IMR-90 (cell line): ENCODE measurements around the gene GNAT2. TPM values are rescaled to one million over a fixed set of nuclear protein-coding genes. Genes with fewer than 3 reads are reported as not detected.

ENCODE experiments used
- ATAC-seq: fragments of 200-7000 bp; cut with Tn5 transposase; 2 replicates; pipeline ENCODE4 v1.9.1; 2020; ENCODE audit warnings: low read depth, mild to moderate bottlenecking, moderate library complexity
- BruUV-seq: library from RNA; stranded (reverse); fragments of 400-500 nt; replicated peaks from 2 replicates; lab custom pipeline; 2021; lab: Mats Ljungman, UMichigan
- CTCF ChIA-PET: fragments of 300-600 bp; formaldehyde crosslinking; extraction: SDS; loops from one replicate; lab custom pipeline; 2021; ENCODE audit warnings: antibody characterized with exemption; lab: Yijun Ruan, JAX
- POLR2A ChIA-PET: fragments of 300-600 bp; sonication (Branson Sonifier 250); formaldehyde crosslinking; loops from one replicate; lab custom pipeline; 2022; ENCODE audit warnings: antibody characterized with exemption; ENCODE audit not compliant: unreplicated experiment; lab: Charles Lee
- DNase-seq: peaks from one replicate; pipeline ENCODE4 v3.0.0; 2013
- H2AFZ ChIP-seq: replicated peaks from 2 replicates; pipeline ENCODE3; 2013; ENCODE audit warnings: low read length, mild to moderate bottlenecking; ENCODE audit not compliant: poor library complexity
- H2AK5ac ChIP-seq: 2 replicates; pipeline ENCODE4 v1.6.1; 2013; ENCODE audit warnings: low read depth, low read length, inconsistent platforms
- H2AK9ac ChIP-seq: replicated peaks from 2 replicates; pipeline ENCODE3; 2013; ENCODE audit warnings: mild to moderate bottlenecking, low read depth, low read length, moderate library complexity; ENCODE audit not compliant: poor library complexity
- H2BK120ac ChIP-seq: 2 replicates; pipeline ENCODE4 v1.6.1; 2013; ENCODE audit warnings: low read depth, low read length, inconsistent platforms
- H2BK15ac ChIP-seq: 3 replicates; pipeline ENCODE4 v1.6.1; 2013; ENCODE audit warnings: low read depth, low read length, inconsistent platforms
- H2BK20ac ChIP-seq: 2 replicates; pipeline ENCODE4 v1.6.1; 2013; ENCODE audit warnings: low read depth, mild to moderate bottlenecking, inconsistent platforms, low read length, moderate library complexity
- H2BK5ac ChIP-seq: 2 replicates; pipeline ENCODE4 v1.6.1; 2013; ENCODE audit warnings: mild to moderate bottlenecking, low read depth, low read length, inconsistent platforms; ENCODE audit not compliant: poor library complexity, severe bottlenecking
- H3K14ac ChIP-seq: replicated peaks from 2 replicates; pipeline ENCODE4 v1.6.1; 2013; ENCODE audit warnings: low read depth, low read length, inconsistent platforms
- H3K18ac ChIP-seq: 2 replicates; pipeline ENCODE4 v1.6.1; 2013; ENCODE audit warnings: low read depth, low read length, control low read depth
- H3K23ac ChIP-seq: 2 replicates; pipeline ENCODE4 v1.6.1; 2013; ENCODE audit warnings: low read depth, low read length, inconsistent platforms
- H3K27ac ChIP-seq: 2 replicates; pipeline ENCODE4 v1.5.1; 2013; ENCODE audit warnings: mild to moderate bottlenecking, control low read depth, low read length; ENCODE audit not compliant: insufficient read depth
- H3K27me3 ChIP-seq: 2 replicates; pipeline ENCODE4 v1.6.1; 2013; ENCODE audit warnings: low read length; ENCODE audit not compliant: control insufficient read depth, insufficient read depth
- H3K36me3 ChIP-seq: 2 replicates; pipeline ENCODE4 v1.6.1; 2013; ENCODE audit warnings: low read length, mixed read lengths; ENCODE audit not compliant: control insufficient read depth, insufficient read depth
- H3K4ac ChIP-seq: 2 replicates; pipeline ENCODE4 v1.6.1; 2013; ENCODE audit warnings: low read depth, low read length, inconsistent platforms
- H3K4me1 ChIP-seq: 2 replicates; pipeline ENCODE4 v1.6.1; 2013; ENCODE audit warnings: low read length, mixed read lengths; ENCODE audit not compliant: control insufficient read depth, insufficient read depth
- H3K4me2 ChIP-seq: 2 replicates; pipeline ENCODE4 v1.6.1; 2013; ENCODE audit warnings: low read depth, mild to moderate bottlenecking, control low read depth, low read length, moderate library complexity
- H3K4me3 ChIP-seq: 2 replicates; pipeline ENCODE4 v1.5.1; 2013; ENCODE audit warnings: low read depth, mild to moderate bottlenecking, control low read depth, low read length, moderate library complexity; ENCODE audit not compliant: insufficient read depth
- H3K56ac ChIP-seq: 2 replicates; pipeline ENCODE4 v1.6.1; 2013; ENCODE audit warnings: low read length, inconsistent platforms; ENCODE audit not compliant: insufficient read depth; ENCODE audit errors: extremely low read depth
- H3K79me1 ChIP-seq, 2 experiments: 2 replicates each; pipeline ENCODE4 v1.6.1; 2013; ENCODE audit warnings: low read length in 2 of 2, inconsistent platforms in 1 of 2, low read depth in 1 of 2
- H3K9ac ChIP-seq: 2 replicates; pipeline ENCODE4 v1.6.1; 2013; ENCODE audit warnings: low read depth, low read length, control low read depth
- H3K9me1 ChIP-seq: 2 replicates; pipeline ENCODE4 v1.6.1; 2013; ENCODE audit warnings: low read length, inconsistent platforms; ENCODE audit not compliant: insufficient read depth
- H3K9me3 ChIP-seq: 2 replicates; pipeline ENCODE4 v1.6.1; 2013; ENCODE audit warnings: low read length; ENCODE audit not compliant: control insufficient read depth, insufficient read depth
- H4K20me1 ChIP-seq: 2 replicates; pipeline ENCODE4 v1.6.1; 2013; ENCODE audit warnings: low read length, inconsistent platforms; ENCODE audit not compliant: insufficient read depth
- H4K5ac ChIP-seq: 2 replicates; pipeline ENCODE4 v1.6.1; 2013; ENCODE audit warnings: mild to moderate bottlenecking, low read depth, low read length, control low read depth
- H4K8ac ChIP-seq, 2 experiments: 2 replicates each; pipeline ENCODE4 v1.6.1; 2013; ENCODE audit warnings: low read depth in 2 of 2, low read length in 2 of 2, control low read depth in 1 of 2, inconsistent platforms in 1 of 2
- H4K91ac ChIP-seq: 2 replicates; pipeline ENCODE4 v1.6.1; 2013; ENCODE audit warnings: low read depth, low read length, inconsistent platforms; ENCODE audit not compliant: insufficient read depth
- BHLHE40 ChIP-seq: fragments of 150-350 bp; IDR thresholded peaks from 2 replicates; pipeline ENCODE4 v1.6.1; 2016; ENCODE audit warnings: mild to moderate bottlenecking, low read depth, low read length
- MAFK ChIP-seq: IDR thresholded peaks from 2 replicates; pipeline ENCODE4 v1.6.1; 2012; ENCODE audit warnings: low read depth, low read length, improper control_type of control experiment
- MAZ ChIP-seq: IDR thresholded peaks from 2 replicates; pipeline ENCODE4 v1.6.1; 2012; ENCODE audit warnings: low read depth, mild to moderate bottlenecking, low read length, improper control_type of control experiment, moderate library complexity, borderline replicate concordance
- WGBS, 2 experiments: methylation state at CpG; one replicate each; pipeline versions ENCODE4 v1.1.5 to v1.1.7; 2013; ENCODE audit warnings: missing lambda C conversion rate in 2 of 2; ENCODE audit not compliant: insufficient read length in 1 of 2; ENCODE audit errors: extremely low coverage in 2 of 2; 5-methylcytosine and 5-hydroxymethylcytosine counted together
- dilution Hi-C: fragments of 300-500 bp; cut with HindIII; formaldehyde crosslinking; loops from one replicate; pipeline ENCODE4 v1.14.3; 2018; ENCODE audit warnings: low sequenced_read_pairs; ENCODE audit not compliant: unreplicated experiment
- in situ Hi-C: fragments of 300-500 bp; cut with MboI; formaldehyde crosslinking; loops from 3 replicates; pipeline ENCODE4 v1.14.3; 2019; ENCODE audit warnings: low sequenced_read_pairs, inconsistent platforms, mixed read lengths
- intact Hi-C: fragments of 100-400 bp; cut with micrococcal nuclease; formaldehyde crosslinking; loops from 2 replicates; pipeline ENCODE4 v1.10.0; 2022
- polyA plus RNA-seq, 3 experiments: library from polyadenylated mRNA; depleted of rRNA; stranded (reverse); fragments of >200 nt; gene quantifications; 2 replicates each; pipeline ENCODE4 v1.2.3, GENCODE V29; 2012; ENCODE audit warnings: low replicate concordance in 1 of 3
- total RNA-seq: library from RNA; depleted of rRNA; stranded (reverse); fragments of >200 nt; gene quantifications from 2 replicates; pipeline ENCODE4 v1.2.3, GENCODE V29; 2012

GNAT2 gene
- total and polyA plus RNA-seq, 2 of the 4 experiments (the other 2 are of a cell fraction), result 0.17 to 0.36 TPM

DNA sequence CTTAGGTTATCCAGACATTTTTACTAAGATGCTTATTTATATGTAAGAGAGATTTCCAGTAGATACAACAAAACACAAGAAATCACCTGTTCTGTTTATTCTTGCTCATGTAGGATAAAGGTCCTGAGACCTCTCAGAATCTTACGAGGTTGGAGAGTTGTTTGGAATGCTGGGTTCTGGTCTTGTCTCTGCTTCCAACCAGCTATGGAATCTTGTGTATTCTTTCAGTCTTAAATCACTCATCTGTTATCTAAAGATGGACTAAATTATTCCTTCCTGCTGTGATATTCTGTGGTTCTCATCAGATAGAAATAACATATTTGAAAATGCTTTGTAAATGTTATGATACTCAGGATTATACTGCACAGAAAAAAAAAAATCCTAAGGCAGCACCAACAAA, 21.3 kb downstream of the GNAT2 start:
- H3K4me1 ChIP-seq, result peaks cover 8% of the 10 kb centered on the region
- H3K18ac ChIP-seq, result no peak overlapping the region
- H3K79me1 ChIP-seq, result peaks cover 11 to 47% of the 10 kb centered on the region in 2 experiments
- H2BK120ac ChIP-seq, result no peak overlapping the region
- H3K56ac ChIP-seq, result no peak overlapping the region
- intact Hi-C loops (loop anchor here (5.0 kb wide), 1 partner anchor 36 kb away; no protein-coding TSS in a partner anchor), dilution Hi-C loops (no loop called here), in situ Hi-C loops (no loop called here)
- POLR2A ChIA-PET, result no interaction called here
- CTCF ChIA-PET, result no interaction called here
- H2AK5ac ChIP-seq, result no peak overlapping the region
- no peak overlapping the region for H4K8ac ChIP-seq
- no peak overlapping the region for H2BK5ac ChIP-seq
- no peak overlapping the region for H2BK15ac ChIP-seq
- H2AFZ ChIP-seq, result no peak overlapping the region
- no peak overlapping the region for H3K4ac ChIP-seq
- H3K9me3 ChIP-seq, result no peaks in the 10 kb centered on the region
- H3K9ac ChIP-seq, result no peak overlapping the region
- H3K36me3 ChIP-seq, result peaks cover 10% of the 10 kb centered on the region
- H4K91ac ChIP-seq, result no peak overlapping the region
- no peaks in the 10 kb centered on the region for H3K27me3 ChIP-seq
- H3K14ac ChIP-seq, result no peak overlapping the region
- no peak overlapping the region for H3K27ac ChIP-seq
- no peak overlapping the region for H3K4me2 ChIP-seq
- H3K23ac ChIP-seq, result 0 out of 2 replicates have a peak overlapping the region, but pooled peaks have one; percentile 53
- H3K4me3 ChIP-seq, result no peak overlapping the region
- WGBS, 2 experiments, result no CpG with 5 or more reads among the region's 1 CpG
- H3K9me1 ChIP-seq, result peaks cover 9% of the 10 kb centered on the region; the same call in 1 of the 2 replicates
- TF ChIP-seq MAFK (no peak), MAZ (no peak), BHLHE40 (no peak)
- no peaks in the 10 kb centered on the region for H4K20me1 ChIP-seq
- no TSS peak for BruUV-seq
- DNase-seq (no peak), ATAC-seq (no peak)
- H2BK20ac ChIP-seq, result no peak overlapping the region
- no peak overlapping the region for H4K5ac ChIP-seq
- H2AK9ac ChIP-seq, result no peak overlapping the region
